ENCODE results near the gene BCAR3. TPM values are rescaled to one million over a fixed set of nuclear protein-coding genes. Genes with fewer than 3 reads are reported as not detected.
A peak's percentile ranks its signal among the peaks of the same experiment; 100 is the strongest.

Gene BCAR3
- polyA plus RNA-seq, 2 of the 4 experiments (the other 2 are of a cell fraction), result 31.6 to 33.4 TPM

DNA sequence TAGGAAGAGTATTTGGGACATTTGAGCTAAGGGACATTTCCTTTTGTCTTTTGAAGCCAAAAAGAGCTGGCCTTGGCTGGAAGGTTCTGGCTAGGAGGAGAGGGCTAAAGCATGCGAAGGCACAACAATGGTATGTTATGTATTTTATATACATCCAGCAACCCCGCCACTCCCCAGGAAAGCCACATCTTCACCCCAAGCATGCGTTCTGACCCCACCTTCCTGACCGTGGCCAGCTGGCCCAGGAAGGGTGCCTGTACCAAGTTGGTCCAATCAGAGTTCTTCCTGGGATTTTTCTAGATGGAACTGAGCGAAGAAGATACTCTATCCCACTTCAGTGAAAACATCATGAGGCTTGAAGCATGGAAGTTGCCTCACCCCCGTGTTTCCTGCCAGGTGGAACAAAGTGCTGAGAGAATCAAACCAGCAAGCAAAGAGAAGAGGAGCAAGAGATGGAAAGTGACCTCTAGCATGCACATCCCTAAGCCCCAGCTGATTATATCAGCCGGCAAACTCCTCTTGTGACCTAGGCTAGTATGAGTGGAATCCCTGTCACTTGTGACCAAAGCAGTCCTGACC is 82.7 kb downstream of the BCAR3 start:
- no peak overlapping the region for H3K4me3 ChIP-seq
- ChIA-PET POLR2A (no interaction called here), CTCF (interaction anchor here (0.7 to 2.2 kb wide), 2 partner anchors 14 to 245 kb away, joined by 3 to 6 read pairs; no protein-coding TSS in a partner anchor)
- FAIRE-seq, result no peak
- H3K9me3 ChIP-seq, result no peaks in the 10 kb centered on the region
- no peak overlapping the region for H3K4me2 ChIP-seq
- H3K27ac ChIP-seq, result peak overlapping the region in 1 of 2 experiments; percentile 46; a peak in 3 of 6 replicates
- peaks cover 76% of the 10 kb centered on the region for H3K4me1 ChIP-seq
- TF ChIP-seq CHD4 (IDR thresholded peaks at IDR 0.05; ENCODE audit: borderline replicate concordance) (no peak), POLR2A (IDR thresholded peaks at IDR 0.05; ENCODE audit: low read length) (no peak), ESRRA (IDR thresholded peaks at IDR 0.05; ENCODE audit: borderline replicate concordance, low read length) (no peak), TFCP2L1 (CRISPR knock-in tag; IDR thresholded peaks at IDR 0.05) (no peak), SMC3 (IDR thresholded peaks at IDR 0.05) (no peak), GATA3 (IDR thresholded peaks at IDR 0.05; ENCODE audit: borderline replicate concordance) (no peak), FOSL2 (IDR thresholded peaks at IDR 0.05) (no peak), FOSL2 (CRISPR knock-in tag; IDR thresholded peaks at IDR 0.05) (no peak), POLR2AphosphoS2 (conservative IDR thresholded peaks at IDR 0.05; ENCODE audit: low read length) (no peak), SREBF2 (IDR thresholded peaks at IDR 0.05) (no peak), ZSCAN20 (CRISPR knock-in tag; IDR thresholded peaks at IDR 0.05) (no peak), HDAC2 (IDR thresholded peaks at IDR 0.05) (no peak), RCOR1 (IDR thresholded peaks at IDR 0.05; ENCODE audit: low read depth, low read length) (no peak), FOSB (CRISPR knock-in tag; IDR thresholded peaks at IDR 0.05) (no peak), HOXA7 (CRISPR knock-in tag; IDR thresholded peaks at IDR 0.05) (no peak), FOXS1 (CRISPR knock-in tag; IDR thresholded peaks at IDR 0.05) (no peak)
- TF ChIP-seq, protein P1, sequence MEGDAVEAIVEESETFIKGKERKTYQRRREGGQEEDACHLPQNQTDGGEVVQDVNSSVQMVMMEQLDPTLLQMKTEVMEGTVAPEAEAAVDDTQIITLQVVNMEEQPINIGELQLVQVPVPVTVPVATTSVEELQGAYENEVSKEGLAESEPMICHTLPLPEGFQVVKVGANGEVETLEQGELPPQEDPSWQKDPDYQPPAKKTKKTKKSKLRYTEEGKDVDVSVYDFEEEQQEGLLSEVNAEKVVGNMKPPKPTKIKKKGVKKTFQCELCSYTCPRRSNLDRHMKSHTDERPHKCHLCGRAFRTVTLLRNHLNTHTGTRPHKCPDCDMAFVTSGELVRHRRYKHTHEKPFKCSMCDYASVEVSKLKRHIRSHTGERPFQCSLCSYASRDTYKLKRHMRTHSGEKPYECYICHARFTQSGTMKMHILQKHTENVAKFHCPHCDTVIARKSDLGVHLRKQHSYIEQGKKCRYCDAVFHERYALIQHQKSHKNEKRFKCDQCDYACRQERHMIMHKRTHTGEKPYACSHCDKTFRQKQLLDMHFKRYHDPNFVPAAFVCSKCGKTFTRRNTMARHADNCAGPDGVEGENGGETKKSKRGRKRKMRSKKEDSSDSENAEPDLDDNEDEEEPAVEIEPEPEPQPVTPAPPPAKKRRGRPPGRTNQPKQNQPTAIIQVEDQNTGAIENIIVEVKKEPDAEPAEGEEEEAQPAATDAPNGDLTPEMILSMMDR (IDR thresholded peaks at IDR 0.05), result no peak
- TF ChIP-seq, protein P2, sequence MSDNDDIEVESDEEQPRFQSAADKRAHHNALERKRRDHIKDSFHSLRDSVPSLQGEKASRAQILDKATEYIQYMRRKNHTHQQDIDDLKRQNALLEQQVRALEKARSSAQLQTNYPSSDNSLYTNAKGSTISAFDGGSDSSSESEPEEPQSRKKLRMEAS (IDR thresholded peaks at IDR 0.05), result no peak
- TF ChIP-seq, protein P3, sequence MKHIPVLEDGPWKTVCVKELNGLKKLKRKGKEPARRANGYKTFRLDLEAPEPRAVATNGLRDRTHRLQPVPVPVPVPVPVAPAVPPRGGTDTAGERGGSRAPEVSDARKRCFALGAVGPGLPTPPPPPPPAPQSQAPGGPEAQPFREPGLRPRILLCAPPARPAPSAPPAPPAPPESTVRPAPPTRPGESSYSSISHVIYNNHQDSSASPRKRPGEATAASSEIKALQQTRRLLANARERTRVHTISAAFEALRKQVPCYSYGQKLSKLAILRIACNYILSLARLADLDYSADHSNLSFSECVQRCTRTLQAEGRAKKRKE (CRISPR knock-in tag; IDR thresholded peaks at IDR 0.05; ENCODE audit: low read depth), result no peak
- WGBS (ENCODE audit: missing lambda C conversion rate), result 83% methylated on average over 7 of the region's 7 CpGs
- DNase-seq (ENCODE audit: low read depth in 1 of 2, low spot score in 1 of 2), result no peak
- no peak for ATAC-seq

DNA sequence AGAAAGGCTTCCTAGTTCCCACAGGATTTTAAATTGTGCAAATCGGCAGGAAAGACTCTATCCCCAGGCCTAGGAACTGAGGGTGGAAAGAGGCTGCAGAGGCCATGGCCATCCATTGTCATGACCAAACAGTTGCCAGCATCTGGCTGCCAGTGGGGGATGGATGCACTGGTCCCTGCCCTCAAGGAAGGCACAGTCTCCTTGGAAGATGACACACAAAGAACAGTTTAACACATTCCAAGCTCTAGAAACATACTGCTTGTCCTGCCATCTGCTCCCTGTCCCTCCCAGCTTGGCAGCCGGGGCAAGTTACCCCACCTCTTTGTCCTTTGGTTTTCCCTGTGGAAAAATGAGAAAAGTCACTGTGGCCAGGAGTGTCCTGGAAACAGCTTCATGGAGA is 83.2 kb downstream of the BCAR3 start:
- Histone ChIP-seq H3K4me2 (no peak overlapping the region), H3K4me1 (peaks cover 77% of the 10 kb centered on the region), H3K9me3 (no peaks in the 10 kb centered on the region), H3K4me3 (no peak overlapping the region), H3K27ac (peak overlapping the region in 1 of 2 experiments; percentile 46; a peak in 3 of 6 replicates)
- 80% methylated on average over 2 of the region's 2 CpGs for WGBS (ENCODE audit: missing lambda C conversion rate)
- TF ChIP-seq RNF2 (IDR thresholded peaks at IDR 0.05; ENCODE audit: borderline replicate concordance, low read depth) (no peak), HOXB13 (CRISPR knock-in tag; IDR thresholded peaks at IDR 0.05; ENCODE audit: low read depth) (no peak), CHD4 (IDR thresholded peaks at IDR 0.05; ENCODE audit: borderline replicate concordance) (no peak), MAFK (IDR thresholded peaks at IDR 0.05; ENCODE audit: partially characterized antibody) (no peak), BHLHE40 (IDR thresholded peaks at IDR 0.05; ENCODE audit: low read depth, low read length) (no peak), POLR2A (IDR thresholded peaks at IDR 0.05; ENCODE audit: low read length) (no peak), RCOR1 (IDR thresholded peaks at IDR 0.05; ENCODE audit: low read depth, low read length) (no peak), EHMT2 (IDR thresholded peaks at IDR 0.05; ENCODE audit: low read depth) (no peak), MAZ (IDR thresholded peaks at IDR 0.05; ENCODE audit: borderline replicate concordance, low read depth, low read length) (no peak)
- TF ChIP-seq, protein P3 (CRISPR knock-in tag; IDR thresholded peaks at IDR 0.05; ENCODE audit: low read depth), result no peak
- TF ChIP-seq, protein P4, sequence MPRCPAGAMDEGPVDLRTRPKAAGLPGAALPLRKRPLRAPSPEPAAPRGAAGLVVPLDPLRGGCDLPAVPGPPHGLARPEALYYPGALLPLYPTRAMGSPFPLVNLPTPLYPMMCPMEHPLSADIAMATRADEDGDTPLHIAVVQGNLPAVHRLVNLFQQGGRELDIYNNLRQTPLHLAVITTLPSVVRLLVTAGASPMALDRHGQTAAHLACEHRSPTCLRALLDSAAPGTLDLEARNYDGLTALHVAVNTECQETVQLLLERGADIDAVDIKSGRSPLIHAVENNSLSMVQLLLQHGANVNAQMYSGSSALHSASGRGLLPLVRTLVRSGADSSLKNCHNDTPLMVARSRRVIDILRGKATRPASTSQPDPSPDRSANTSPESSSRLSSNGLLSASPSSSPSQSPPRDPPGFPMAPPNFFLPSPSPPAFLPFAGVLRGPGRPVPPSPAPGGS (IDR thresholded peaks at IDR 0.05), result no peak
- ChIA-PET CTCF (interaction anchor here (0.7 to 2.2 kb wide), 2 partner anchors 13 to 246 kb away, joined by 3 to 6 read pairs; no protein-coding TSS in a partner anchor), POLR2A (no interaction called here)
- no peak for DNase-seq (ENCODE audit: low read depth in 1 of 2, low spot score in 1 of 2)
- ATAC-seq, result no peak
- no peak for FAIRE-seq

All from A549 (cell line).